Ramos (cell line): ENCODE measurements around the gene DFFA.

Source experiments
- in situ Hi-C: fragments of 300-500 bp; cut with MboI; formaldehyde crosslinking; loops from one replicate; pipeline ENCODE4 v1.14.3; 2022; ENCODE audit warnings: low sequenced_read_pairs; ENCODE audit not compliant: unreplicated experiment

DFFA gene

GRCh38 chr1:10432910-10433700 lies 39.2 kb downstream of the DFFA start:
- in situ Hi-C loops: no loop called here

GRCh38 chr1:10431070-10431730 lies 41.1 kb downstream of the DFFA start:
- in situ Hi-C loops: no loop called here

- in situ Hi-C loops: no loop called here
These were observed 41.9 kb downstream of the DFFA start, which contains the start of gene CENPS for GRCh38 chr1:10430216-10431069. Gene CENPS (plus strand): TSS chr1:10430433. CDS start chr1:10430518, 85 bp downstream.

GRCh38 chr1:10429868-10430215 lies 42.5 kb downstream of the DFFA start:
- in situ Hi-C loops: loop anchor here (5.0 kb wide), 1 partner anchor 62 kb away; no protein-coding TSS in a partner anchor

GRCh38 chr1:10428984-10429383 lies 43.3 kb downstream of the DFFA start:
- in situ Hi-C loops: loop anchor here (5.0 kb wide), 1 partner anchor 63 kb away; no protein-coding TSS in a partner anchor

GRCh38 chr1:10426535-10426848 lies 45.8 kb downstream of the DFFA start:
- in situ Hi-C loops: loop anchor here (5.0 kb wide), 1 partner anchor 66 kb away; no protein-coding TSS in a partner anchor

- in situ Hi-C loops: loop anchor here (5.0 kb wide), 1 partner anchor 66 kb away; no protein-coding TSS in a partner anchor
These were observed 46.3 kb downstream of the DFFA start for GRCh38 chr1:10425826-10426534.

- in situ Hi-C loops: loop anchor here (5.0 to 25.0 kb wide), 2 partner anchors 68 to 687 kb away; no protein-coding TSS in a partner anchor
These were observed 47.7 kb downstream of the DFFA start for GRCh38 chr1:10424651-10425050.

GRCh38 chr1:10424034-10424433 lies 48.3 kb downstream of the DFFA start:
- in situ Hi-C loops: loop anchor here (25.0 kb wide), 1 partner anchor 687 kb away; no protein-coding TSS in a partner anchor

- in situ Hi-C loops: loop anchor here (25.0 kb wide), 1 partner anchor 684 kb away; no protein-coding TSS in a partner anchor
These were observed 50.7 kb downstream of the DFFA start for GRCh38 chr1:10421637-10422036.

GRCh38 chr1:10419351-10419750 lies 53.0 kb downstream of the DFFA start:
- in situ Hi-C loops: loop anchor here (25.0 kb wide), 1 partner anchor 682 kb away; no protein-coding TSS in a partner anchor

GRCh38 chr1:10418741-10419140 lies 53.6 kb downstream of the DFFA start:
- in situ Hi-C loops: loop anchor here (25.0 kb wide), 1 partner anchor 681 kb away; no protein-coding TSS in a partner anchor

GRCh38 chr1:10415967-10416366 lies 56.4 kb downstream of the DFFA start:
- in situ Hi-C loops: loop anchor here (25.0 kb wide), 1 partner anchor 679 kb away; no protein-coding TSS in a partner anchor

GRCh38 chr1:10415211-10415930 lies 57.0 kb downstream of the DFFA start:
- in situ Hi-C loops: loop anchor here (25.0 kb wide), 1 partner anchor 678 kb away; no protein-coding TSS in a partner anchor

GRCh38 chr1:10407201-10407600 lies 65.1 kb downstream of the DFFA start:
- in situ Hi-C loops: loop anchor here (25.0 kb wide), 1 partner anchor 670 kb away; no protein-coding TSS in a partner anchor
